Activated CD8-positive, alpha-beta T cell treated with anti-CD3 and anti-CD28 coated beads for 36 hours (primary cell): ENCODE measurements around the gene CCDC116. TPM values are rescaled to one million over a fixed set of nuclear protein-coding genes. Genes with fewer than 3 reads are reported as not detected.

Experiments used
- ATAC-seq: fragments of 200-7000 bp; cut with Tn5 transposase; one replicate; pipeline ENCODE4 v1.10.0; 2021; ENCODE audit warnings: mild to moderate bottlenecking, moderate library complexity
- CTCF ChIA-PET: fragments of 350-600 bp; sonication (Branson Sonifier 250); formaldehyde crosslinking; loops from one replicate; lab custom pipeline; 2021; ENCODE audit warnings: antibody characterized with exemption; lab: Charles Lee
- POLR2A ChIA-PET: fragments of 350-600 bp; sonication (Branson Sonifier 250); formaldehyde crosslinking; loops from one replicate; lab custom pipeline; 2021; ENCODE audit warnings: antibody characterized with exemption; lab: Charles Lee
- DNase-seq: peaks from one replicate; pipeline ENCODE4 v3.0.0-alpha.2; 2020
- H3K27ac Mint-ChIP-seq: one replicate; pipeline ENCODE4 v1.8.0; 2021; ENCODE audit warnings: mild to moderate bottlenecking, mixed read lengths
- H3K27me3 Mint-ChIP-seq: one replicate; pipeline ENCODE4 v1.8.0; 2021; ENCODE audit warnings: mixed read lengths
- H3K36me3 Mint-ChIP-seq: one replicate; pipeline ENCODE4 v1.8.0; 2021; ENCODE audit warnings: low read depth, mixed read lengths
- H3K4me1 Mint-ChIP-seq: one replicate; pipeline ENCODE4 v1.8.0; 2021; ENCODE audit warnings: low read depth, mixed read lengths
- H3K4me3 Mint-ChIP-seq: one replicate; pipeline ENCODE4 v1.8.0; 2021; ENCODE audit warnings: mild to moderate bottlenecking, moderate library complexity, mixed read lengths
- H3K9me3 Mint-ChIP-seq: one replicate; pipeline ENCODE4 v1.8.0; 2021; ENCODE audit warnings: mixed read lengths
- intact Hi-C: fragments of 100-400 bp; cut with micrococcal nuclease; formaldehyde crosslinking; loops from one replicate; pipeline ENCODE4 v1.10.0; 2022
- total RNA-seq, 2 experiments: library from RNA; stranded (reverse); gene quantifications; one replicate each; pipeline ENCODE4 v1.2.3, GENCODE V29; 2021
- TF ChIP-seq, protein P1 (sequence below): fragments of 200-600 bp; IDR thresholded peaks from one replicate; pipeline ENCODE4 v1.8.0; 2022; ENCODE audit warnings: antibody characterized with exemption, mild to moderate bottlenecking

Gene CCDC116
- total RNA-seq, 2 experiments from 2014 or later: 0.45 TPM; not detected in 1

DNA sequence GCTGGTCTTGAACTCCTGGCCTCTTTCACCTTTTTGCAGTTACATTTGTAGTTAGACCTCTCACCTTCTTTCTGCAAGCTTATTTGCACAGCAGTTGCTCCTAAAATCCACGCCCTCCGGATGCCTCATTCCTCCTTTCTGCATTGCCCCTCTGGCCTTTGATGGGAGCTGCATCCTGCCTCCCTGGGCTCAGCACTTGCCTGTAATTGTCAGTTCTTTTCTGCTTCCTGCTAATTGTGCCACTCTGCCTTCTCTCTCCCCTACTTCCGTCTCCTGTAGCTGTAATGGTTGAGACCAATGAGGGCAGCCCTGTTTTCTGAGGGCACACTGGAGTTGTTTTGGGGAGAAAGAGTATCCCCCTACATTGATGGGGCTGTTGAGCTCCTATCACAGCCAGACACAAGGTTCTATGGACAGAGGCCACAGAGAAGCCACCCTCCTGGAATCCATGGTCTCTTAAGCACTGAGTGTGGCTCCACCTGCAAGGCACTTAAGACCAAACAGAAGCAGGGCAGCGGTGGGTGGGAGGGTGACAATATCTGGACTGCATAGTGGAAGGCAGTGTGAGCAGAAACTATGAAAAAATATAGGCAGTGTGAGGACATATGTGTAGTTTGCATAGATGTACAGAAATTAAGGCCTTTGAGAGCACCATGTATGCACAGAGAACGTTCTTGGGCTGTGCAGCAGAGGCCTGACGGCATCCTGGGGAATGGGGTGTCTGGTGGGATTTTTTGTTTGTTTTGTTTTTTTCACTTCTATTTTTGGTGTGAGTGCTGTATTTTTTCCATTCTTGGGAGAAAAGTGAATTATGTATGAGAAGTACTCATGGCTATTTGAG lies 33.3 kb upstream of the CCDC116 start:
- H3K27ac Mint-ChIP-seq: no peak overlapping the region
- no peak overlapping the region for H3K4me3 Mint-ChIP-seq
- H3K36me3 Mint-ChIP-seq: peaks cover 23% of the 10 kb centered on the region
- H3K9me3 Mint-ChIP-seq: no peaks in the 10 kb centered on the region
- POLR2A ChIA-PET: interaction anchor here (1.0 kb wide), 1 partner anchor 25 kb away, joined by 3 read pairs; no protein-coding TSS in a partner anchor
- DNase-seq: no peak
- no peaks in the 10 kb centered on the region for H3K27me3 Mint-ChIP-seq
- intact Hi-C loops: no loop called here
- CTCF ChIA-PET: interaction anchor here (1.0 kb wide), 1 partner anchor 10 kb away, joined by 3 read pairs; no protein-coding TSS in a partner anchor
- H3K4me1 Mint-ChIP-seq: peaks cover 24% of the 10 kb centered on the region
- TF ChIP-seq, protein P1, sequence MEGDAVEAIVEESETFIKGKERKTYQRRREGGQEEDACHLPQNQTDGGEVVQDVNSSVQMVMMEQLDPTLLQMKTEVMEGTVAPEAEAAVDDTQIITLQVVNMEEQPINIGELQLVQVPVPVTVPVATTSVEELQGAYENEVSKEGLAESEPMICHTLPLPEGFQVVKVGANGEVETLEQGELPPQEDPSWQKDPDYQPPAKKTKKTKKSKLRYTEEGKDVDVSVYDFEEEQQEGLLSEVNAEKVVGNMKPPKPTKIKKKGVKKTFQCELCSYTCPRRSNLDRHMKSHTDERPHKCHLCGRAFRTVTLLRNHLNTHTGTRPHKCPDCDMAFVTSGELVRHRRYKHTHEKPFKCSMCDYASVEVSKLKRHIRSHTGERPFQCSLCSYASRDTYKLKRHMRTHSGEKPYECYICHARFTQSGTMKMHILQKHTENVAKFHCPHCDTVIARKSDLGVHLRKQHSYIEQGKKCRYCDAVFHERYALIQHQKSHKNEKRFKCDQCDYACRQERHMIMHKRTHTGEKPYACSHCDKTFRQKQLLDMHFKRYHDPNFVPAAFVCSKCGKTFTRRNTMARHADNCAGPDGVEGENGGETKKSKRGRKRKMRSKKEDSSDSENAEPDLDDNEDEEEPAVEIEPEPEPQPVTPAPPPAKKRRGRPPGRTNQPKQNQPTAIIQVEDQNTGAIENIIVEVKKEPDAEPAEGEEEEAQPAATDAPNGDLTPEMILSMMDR: no peak
- ATAC-seq: no peak

DNA sequence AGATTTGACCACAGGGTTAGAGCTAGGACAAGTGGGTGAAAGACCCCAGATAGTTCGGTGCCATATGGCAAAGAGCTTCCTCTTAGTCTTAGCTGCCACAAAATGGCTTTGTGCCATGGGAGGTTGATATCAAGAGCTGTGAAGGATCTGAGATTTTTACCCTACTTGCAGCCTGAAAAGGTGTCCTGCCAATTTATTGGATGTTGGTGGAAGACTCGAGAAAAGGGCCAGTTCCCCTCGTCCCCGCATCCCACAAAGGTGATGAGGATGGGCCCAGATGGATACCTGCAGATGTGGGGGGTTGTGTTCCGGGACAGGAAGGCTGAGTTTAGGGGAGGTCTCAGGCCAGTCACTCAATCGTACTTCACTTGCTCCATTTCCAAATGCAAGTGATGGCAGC lies 30.0 kb upstream of the CCDC116 start:
- peak overlapping the region; percentile 0 for H3K27ac Mint-ChIP-seq
- peaks cover 31% of the 10 kb centered on the region for H3K4me1 Mint-ChIP-seq
- CTCF ChIA-PET: interaction anchor here (0.9 to 1.6 kb wide), 6 partner anchors 14 to 40 kb away, joined by 3 to 6 read pairs (median 3); no protein-coding TSS in a partner anchor
- H3K4me3 Mint-ChIP-seq: no peak overlapping the region
- TF ChIP-seq, protein P1: no peak
- no peaks in the 10 kb centered on the region for H3K27me3 Mint-ChIP-seq
- intact Hi-C loops: no loop called here
- DNase-seq (no peak), ATAC-seq (no peak)
- POLR2A ChIA-PET: no interaction called here
- H3K9me3 Mint-ChIP-seq: no peaks in the 10 kb centered on the region
- H3K36me3 Mint-ChIP-seq: peaks cover 6% of the 10 kb centered on the region

DNA sequence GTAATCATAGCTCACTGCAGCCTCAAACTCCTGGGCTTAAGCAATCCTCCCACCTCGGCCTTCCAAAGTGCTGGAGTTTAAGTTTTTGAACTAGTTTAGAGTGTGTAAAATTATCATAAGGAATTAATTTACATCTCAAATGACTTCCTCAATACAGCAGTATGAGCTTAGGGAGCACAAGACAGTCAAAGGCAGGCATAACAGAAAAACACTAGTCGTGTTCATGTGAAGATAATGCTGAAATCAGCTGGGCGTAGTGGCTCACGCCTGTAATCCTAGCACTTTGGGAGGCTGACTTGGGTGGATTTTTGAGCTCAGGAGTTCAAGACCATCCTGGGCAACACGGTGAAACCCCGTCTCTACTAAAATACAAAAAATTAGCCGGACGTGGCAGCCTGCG lies 28.6 kb upstream of the CCDC116 start:
- H3K27ac Mint-ChIP-seq: no peak overlapping the region
- DNase-seq (no peak), ATAC-seq (no peak)
- CTCF ChIA-PET: interaction anchor here (1.2 to 2.0 kb wide), 4 partner anchors 10 to 39 kb away, joined by 3 to 8 read pairs (median 5); partner anchors contain the start of gene YDJC
- POLR2A ChIA-PET: no interaction called here
- H3K27me3 Mint-ChIP-seq: no peaks in the 10 kb centered on the region
- H3K4me3 Mint-ChIP-seq: no peak overlapping the region
- TF ChIP-seq, protein P1: no peak
- peaks cover 27% of the 10 kb centered on the region for H3K4me1 Mint-ChIP-seq
- no peaks in the 10 kb centered on the region for H3K9me3 Mint-ChIP-seq
- intact Hi-C loops: no loop called here
- peaks cover 3% of the 10 kb centered on the region for H3K36me3 Mint-ChIP-seq

DNA sequence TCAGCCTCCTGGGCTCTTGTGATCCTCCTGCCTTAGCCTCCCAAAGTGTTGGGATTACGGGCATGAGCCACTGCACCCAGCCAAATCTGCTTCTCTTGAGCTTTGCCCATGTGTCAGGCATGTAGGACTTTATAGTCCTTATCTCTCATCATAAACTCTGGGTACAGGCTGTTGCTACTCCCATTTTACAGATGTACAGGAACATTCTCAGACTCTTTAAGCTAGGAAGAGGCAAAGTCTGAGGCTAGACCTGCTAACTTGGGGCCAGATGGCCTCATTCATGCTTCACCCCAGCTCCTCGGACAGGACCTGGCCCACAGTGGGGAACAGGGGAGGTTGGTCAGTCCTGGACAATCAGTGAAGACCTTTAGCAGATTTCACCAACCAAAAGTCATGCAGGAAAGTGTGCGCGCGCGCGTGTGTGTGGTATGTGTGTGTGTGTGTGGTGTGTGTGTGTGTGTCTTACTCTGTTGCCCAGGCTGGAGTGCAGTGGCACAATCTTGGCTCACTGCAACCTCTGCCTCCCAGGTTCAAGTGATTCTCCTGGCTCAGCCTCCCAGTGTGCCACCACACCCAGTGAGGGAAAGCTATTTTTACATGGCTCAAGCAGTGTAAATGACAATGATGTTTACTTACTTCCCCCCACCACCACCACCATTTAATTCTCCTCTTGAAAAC lies 26.5 kb upstream of the CCDC116 start:
- ATAC-seq (no peak), DNase-seq (no peak)
- intact Hi-C loops: no loop called here
- POLR2A ChIA-PET: interaction anchor here (0.6 to 1.5 kb wide), 3 partner anchors 13 to 39 kb away, joined by 3 to 4 read pairs (median 4); no protein-coding TSS in a partner anchor
- CTCF ChIA-PET: no interaction called here
- Mint-ChIP-seq H3K9me3 (no peaks in the 10 kb centered on the region), H3K4me1 (peaks cover 23% of the 10 kb centered on the region), H3K4me3 (no peak overlapping the region), H3K36me3 (peaks cover 5% of the 10 kb centered on the region), H3K27ac (peak overlapping the region; percentile 38), H3K27me3 (no peaks in the 10 kb centered on the region)
- TF ChIP-seq, protein P1: no peak
